ENCODE measurements around the gene FAM174B. TPM values are rescaled to one million over a fixed set of nuclear protein-coding genes. Genes with fewer than 3 reads are reported as not detected.

FAM174B gene
- total and polyA plus RNA-seq, 2 experiments from 2014 or later = 15.0 to 21.8 TPM

- TF ChIP-seq ETS1 (IDR thresholded peaks at IDR 0.05) (no peak), ZNF114 (CRISPR knock-in tag; IDR thresholded peaks at IDR 0.05) (no peak), CREB1 (CRISPR knock-in tag; IDR thresholded peaks at IDR 0.05; ENCODE audit: low read depth) (no peak), POLR2AphosphoS5 (IDR thresholded peaks at IDR 0.05; ENCODE audit: low read depth) (no peak), ZNF462 (CRISPR knock-in tag; IDR thresholded peaks at IDR 0.05) (no peak), NANOG (IDR thresholded peaks at IDR 0.05; ENCODE audit: borderline replicate concordance) (no peak), EZH2 (IDR thresholded peaks at IDR 0.05; ENCODE audit: low read depth, unreplicated experiment) (no peak)
Measured at GRCh38 chr15:92687195-92687602, 31.6 kb upstream of the FAM174B start (continued).

GRCh38 chr15:92683511-92683834, 27.9 kb upstream of the FAM174B start:
- no peaks in the 10 kb centered on the region for H3K36me3 ChIP-seq (ENCODE audit: insufficient read depth)
- Mint-ChIP-seq H3K4me3 (no peak overlapping the region), H3K27me3 (ENCODE audit: insufficient read depth, low read depth, poor library complexity) (no peaks in the 10 kb centered on the region), H3K9me3 (peaks cover 7% of the 10 kb centered on the region), H3K36me3 (ENCODE audit: low read depth) (peaks cover 7% of the 10 kb centered on the region), H3K27ac (no peak overlapping the region), H3K4me1 (peaks cover 9% of the 10 kb centered on the region)
- H4K20me1 ChIP-seq (replicated peaks; ENCODE audit: insufficient read depth) = no peaks in the 10 kb centered on the region
- peak; percentile 98 for ATAC-seq
- DNase-seq (ENCODE audit: low spot score) = peak; percentile 91
- H3F3A ChIP-seq (replicated peaks; ENCODE audit: low read depth) = no peaks in the 10 kb centered on the region
- no peak overlapping the region for H3K4me3 ChIP-seq
- H3K4me2 ChIP-seq = no peak overlapping the region
- H3K4me1 ChIP-seq (ENCODE audit: insufficient read depth) = no peaks in the 10 kb centered on the region
- H3K27me3 ChIP-seq (ENCODE audit: insufficient read depth) = no peaks in the 10 kb centered on the region
- H3K79me2 ChIP-seq (replicated peaks; ENCODE audit: insufficient read depth) = no peaks in the 10 kb centered on the region
- no peak overlapping the region for H2AFZ ChIP-seq
- no peak overlapping the region for H3K27ac ChIP-seq (ENCODE audit: low read depth)
- 0 out of 2 replicates have a peak, but pooled peaks cover 5% of the 10 kb centered on the region for H3K9me2 ChIP-seq (ENCODE audit: insufficient read depth)
- peak; percentile 82 to 100 for TF ChIP-seq CTCF (conservative IDR thresholded peaks at IDR 0.05; ENCODE audit: low read depth in 2 of 2)

Data from GM23338 (cell line).